ENCODE data around the gene CSF3R. TPM values are rescaled to one million over a fixed set of nuclear protein-coding genes. Genes with fewer than 3 reads are reported as not detected.
"Not testable (repeated sequence)": the region's sequence is repeated elsewhere in the genome, so short reads cannot be mapped to it uniquely, and the experiment has no call there.

CSF3R gene
- total RNA-seq, 1 donor from 2014 or later = 0.20 TPM

- Mint-ChIP-seq H3K27ac (ENCODE audit: unreplicated experiment) (no peak overlapping the region), H3K4me1 (ENCODE audit: low read depth, unreplicated experiment) (peaks cover 10% of the 10 kb centered on the region), H3K4me3 (ENCODE audit: unreplicated experiment) (no peak overlapping the region), H3K27me3 (ENCODE audit: low read depth, unreplicated experiment) (peaks cover 30% of the 10 kb centered on the region), H3K36me3 (ENCODE audit: low read depth, unreplicated experiment) (no peaks in the 10 kb centered on the region), H3K9me3 (ENCODE audit: unreplicated experiment) (no peaks in the 10 kb centered on the region)
- Histone ChIP-seq H3K9me3 (ENCODE audit: insufficient read depth, low read depth, low read length) (no peaks in the 10 kb centered on the region), H3K79me2 (ENCODE audit: insufficient read depth, low read length) (no peaks in the 10 kb centered on the region), H3K27me3 (ENCODE audit: insufficient read depth, low read length) (peaks cover 15% of the 10 kb centered on the region), H3K4me1 (ENCODE audit: insufficient read depth, low read length) (no peaks in the 10 kb centered on the region), H3K4me3 (ENCODE audit: insufficient read depth, low read depth, low read length) (no peak overlapping the region), H2AFZ (ENCODE audit: low read depth, low read length) (no peak overlapping the region), H3K27ac (ENCODE audit: low read depth, low read length) (no peak overlapping the region), H4K20me1 (ENCODE audit: insufficient read depth, low read length) (no peaks in the 10 kb centered on the region), H3K4me2 (ENCODE audit: low read length) (no peak overlapping the region), H3K36me3 (ENCODE audit: insufficient read depth, low read length) (no peaks in the 10 kb centered on the region), H3K9ac (ENCODE audit: low read length) (no peak overlapping the region)
- FAIRE-seq (no peak), DNase-seq (ENCODE audit: low read depth) (no peak)
- TF ChIP-seq, protein P1, sequence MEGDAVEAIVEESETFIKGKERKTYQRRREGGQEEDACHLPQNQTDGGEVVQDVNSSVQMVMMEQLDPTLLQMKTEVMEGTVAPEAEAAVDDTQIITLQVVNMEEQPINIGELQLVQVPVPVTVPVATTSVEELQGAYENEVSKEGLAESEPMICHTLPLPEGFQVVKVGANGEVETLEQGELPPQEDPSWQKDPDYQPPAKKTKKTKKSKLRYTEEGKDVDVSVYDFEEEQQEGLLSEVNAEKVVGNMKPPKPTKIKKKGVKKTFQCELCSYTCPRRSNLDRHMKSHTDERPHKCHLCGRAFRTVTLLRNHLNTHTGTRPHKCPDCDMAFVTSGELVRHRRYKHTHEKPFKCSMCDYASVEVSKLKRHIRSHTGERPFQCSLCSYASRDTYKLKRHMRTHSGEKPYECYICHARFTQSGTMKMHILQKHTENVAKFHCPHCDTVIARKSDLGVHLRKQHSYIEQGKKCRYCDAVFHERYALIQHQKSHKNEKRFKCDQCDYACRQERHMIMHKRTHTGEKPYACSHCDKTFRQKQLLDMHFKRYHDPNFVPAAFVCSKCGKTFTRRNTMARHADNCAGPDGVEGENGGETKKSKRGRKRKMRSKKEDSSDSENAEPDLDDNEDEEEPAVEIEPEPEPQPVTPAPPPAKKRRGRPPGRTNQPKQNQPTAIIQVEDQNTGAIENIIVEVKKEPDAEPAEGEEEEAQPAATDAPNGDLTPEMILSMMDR (IDR thresholded peaks at IDR 0.05; ENCODE audit: insufficient read depth, low read depth, low read length) = no peak
- no peak for TF ChIP-seq EZH2 (IDR thresholded peaks at IDR 0.05; ENCODE audit: insufficient read depth, low read length)
Observed at GRCh38 chr1:36479505-36480051, 3.1 kb downstream of the CSF3R start.

DNA sequence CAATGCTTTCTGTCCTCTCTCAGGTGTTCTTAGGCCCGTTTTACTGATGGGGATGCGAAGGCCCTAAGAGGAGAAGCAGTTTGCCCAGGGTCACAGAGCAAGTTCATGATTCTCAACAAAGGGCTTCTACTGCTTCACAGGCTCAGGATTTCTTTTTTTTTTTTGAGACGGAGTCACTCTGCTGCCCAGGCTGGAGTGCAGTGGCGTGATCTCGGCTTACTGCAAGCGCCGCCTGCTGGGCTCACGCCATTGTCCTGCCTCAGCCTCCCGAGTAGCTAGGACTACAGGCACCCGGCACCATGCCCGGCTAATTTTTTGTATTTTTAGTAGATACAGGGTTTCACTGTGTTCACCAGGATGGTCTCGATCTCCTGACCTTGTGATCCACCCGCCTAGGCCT, 5.1 kb downstream of the CSF3R start:
- H3K4me1 Mint-ChIP-seq (ENCODE audit: low read depth, unreplicated experiment); FAIRE-seq; H3K4me3 Mint-ChIP-seq (ENCODE audit: unreplicated experiment); H3K9me3 ChIP-seq (ENCODE audit: insufficient read depth, low read depth, low read length); H3K36me3 Mint-ChIP-seq (ENCODE audit: low read depth, unreplicated experiment); H3K4me2 ChIP-seq (ENCODE audit: low read length); H3K27ac Mint-ChIP-seq (ENCODE audit: unreplicated experiment); H3K9ac ChIP-seq (ENCODE audit: low read length); H3K36me3 ChIP-seq (ENCODE audit: insufficient read depth, low read length); H3K4me3 ChIP-seq (ENCODE audit: insufficient read depth, low read depth, low read length); H3K4me1 ChIP-seq (ENCODE audit: insufficient read depth, low read length); H3K27ac ChIP-seq (ENCODE audit: low read depth, low read length); DNase-seq (ENCODE audit: low read depth); H4K20me1 ChIP-seq (ENCODE audit: insufficient read depth, low read length); H2AFZ ChIP-seq (ENCODE audit: low read depth, low read length); H3K79me2 ChIP-seq (ENCODE audit: insufficient read depth, low read length); H3K9me3 Mint-ChIP-seq (ENCODE audit: unreplicated experiment): not testable (repeated sequence)
- peaks cover 40% of the 10 kb centered on the region for H3K27me3 Mint-ChIP-seq (ENCODE audit: low read depth, unreplicated experiment)
- H3K27me3 ChIP-seq (ENCODE audit: insufficient read depth, low read length) = peaks cover 11% of the 10 kb centered on the region

- H2AFZ ChIP-seq (ENCODE audit: low read depth, low read length) = no peak overlapping the region
- no peak overlapping the region for H3K27ac Mint-ChIP-seq (ENCODE audit: unreplicated experiment)
- H4K20me1 ChIP-seq (ENCODE audit: insufficient read depth, low read length) = no peaks in the 10 kb centered on the region
- DNase-seq (ENCODE audit: low read depth) (no peak), FAIRE-seq (no peak)
- H3K4me1 Mint-ChIP-seq (ENCODE audit: low read depth, unreplicated experiment) = peaks cover 6% of the 10 kb centered on the region
- H3K36me3 ChIP-seq (ENCODE audit: insufficient read depth, low read length) = no peaks in the 10 kb centered on the region
- TF ChIP-seq, protein P1 (IDR thresholded peaks at IDR 0.05; ENCODE audit: insufficient read depth, low read depth, low read length) = no peak
- TF ChIP-seq EZH2 (IDR thresholded peaks at IDR 0.05; ENCODE audit: insufficient read depth, low read length) = no peak
- H3K4me3 Mint-ChIP-seq (ENCODE audit: unreplicated experiment) = no peak overlapping the region
- no peak overlapping the region for H3K4me2 ChIP-seq (ENCODE audit: low read length)
- no peaks in the 10 kb centered on the region for H3K4me1 ChIP-seq (ENCODE audit: insufficient read depth, low read length)
- H3K4me3 ChIP-seq (ENCODE audit: insufficient read depth, low read depth, low read length) = no peak overlapping the region
- H3K27me3 ChIP-seq (ENCODE audit: insufficient read depth, low read length) = peaks cover 11% of the 10 kb centered on the region
- peaks cover 37% of the 10 kb centered on the region for H3K27me3 Mint-ChIP-seq (ENCODE audit: low read depth, unreplicated experiment)
- no peaks in the 10 kb centered on the region for H3K79me2 ChIP-seq (ENCODE audit: insufficient read depth, low read length)
- H3K9me3 ChIP-seq (ENCODE audit: insufficient read depth, low read depth, low read length) = no peaks in the 10 kb centered on the region
- peaks cover 2% of the 10 kb centered on the region for H3K36me3 Mint-ChIP-seq (ENCODE audit: low read depth, unreplicated experiment)
- no peaks in the 10 kb centered on the region for H3K9me3 Mint-ChIP-seq (ENCODE audit: unreplicated experiment)
- H3K9ac ChIP-seq (ENCODE audit: low read length) = no peak overlapping the region
- no peak overlapping the region for H3K27ac ChIP-seq (ENCODE audit: low read depth, low read length)
Observed at GRCh38 chr1:36476945-36477344, 5.8 kb downstream of the CSF3R start.

Measured in astrocyte (in vitro differentiated cells and primary cell).